OCI-LY1 (cell line): ENCODE measurements around the gene TMEM256.

ENCODE experiments used
- H2AFZ ChIP-seq: fragments of 200-600 bp; sonication (generic), shearing (Covaris generic); 2 replicates; pipeline ENCODE4 v1.6.0; 2014; ENCODE audit warnings: antibody characterized with exemption, mild to moderate bottlenecking, low read length
- H3F3A ChIP-seq: fragments of 200-600 bp; sonication (generic), shearing (Covaris generic); 2 replicates; pipeline ENCODE4 v1.6.0; 2014; ENCODE audit warnings: mild to moderate bottlenecking, antibody characterized with exemption, low read length, moderate library complexity; ENCODE audit not compliant: insufficient read depth
- H3K27ac ChIP-seq: fragments of 200-600 bp; sonication (generic); 2 replicates; pipeline ENCODE4 v1.5.1; 2014; ENCODE audit warnings: low read length, mixed run types, mild to moderate bottlenecking, low read depth; ENCODE audit not compliant: poor library complexity, severe bottlenecking
- H3K27me3 ChIP-seq: fragments of 200-600 bp; sonication (generic); 2 replicates; pipeline ENCODE4 v1.6.0; 2014; ENCODE audit warnings: antibody characterized with exemption, mild to moderate bottlenecking, low read length, moderate library complexity; ENCODE audit not compliant: insufficient read depth
- H3K36me3 ChIP-seq: fragments of 200-600 bp; sonication (generic); 2 replicates; pipeline ENCODE4 v1.6.1; 2014; ENCODE audit warnings: mild to moderate bottlenecking, antibody characterized with exemption, low read length, moderate library complexity, mixed read lengths; ENCODE audit not compliant: insufficient read depth
- H3K4me1 ChIP-seq: fragments of 200-600 bp; sonication (generic); 2 replicates; pipeline ENCODE4 v1.5.1; 2014; ENCODE audit warnings: mild to moderate bottlenecking, low read length, moderate library complexity; ENCODE audit not compliant: insufficient read depth, severe bottlenecking
- H3K4me2 ChIP-seq: fragments of 200-600 bp; sonication (generic), shearing (Covaris generic); 2 replicates; pipeline ENCODE4 v1.6.1; 2014; ENCODE audit warnings: low read length
- H3K4me3 ChIP-seq: fragments of 200-600 bp; sonication (generic); 2 replicates; pipeline ENCODE4 v1.5.1; 2014; ENCODE audit warnings: low read length, low read depth, mild to moderate bottlenecking, mixed read lengths; ENCODE audit not compliant: poor library complexity, severe bottlenecking
- H3K79me2 ChIP-seq: fragments of 200-600 bp; shearing (Covaris generic); 2 replicates; pipeline ENCODE4 v1.6.1; 2016; ENCODE audit warnings: mixed run types, low read length, mixed read lengths; ENCODE audit not compliant: insufficient read depth
- H3K9ac ChIP-seq: fragments of 200-600 bp; sonication (generic), shearing (Covaris generic); 2 replicates; pipeline ENCODE4 v1.6.1; 2014; ENCODE audit warnings: mild to moderate bottlenecking, low read length, mixed read lengths
- H3K9me2 ChIP-seq: fragments of 200-600 bp; sonication (generic), shearing (Covaris generic); 2 replicates; pipeline ENCODE4 v1.6.1; 2014; ENCODE audit warnings: low read depth, mild to moderate bottlenecking, low read length, mixed read lengths
- H3K9me3 ChIP-seq: fragments of 200-600 bp; shearing (Covaris generic); 2 replicates; pipeline ENCODE4 v1.6.1; 2014; ENCODE audit warnings: low read length, mixed read lengths
- H4K20me1 ChIP-seq: fragments of 200-600 bp; sonication (generic), shearing (Covaris generic); 2 replicates; pipeline ENCODE4 v1.6.0; 2016; ENCODE audit warnings: mild to moderate bottlenecking, low read length; ENCODE audit not compliant: insufficient read depth
- CTCF ChIP-seq: fragments of 200-600 bp; sonication (generic), shearing (Covaris generic); IDR thresholded peaks from 2 replicates; pipeline ENCODE4 v1.5.1; 2017; ENCODE audit warnings: mild to moderate bottlenecking, antibody characterized with exemption, low read length, moderate library complexity, mixed read lengths
- EZH2 ChIP-seq: fragments of 200-600 bp; sonication (generic), shearing (Covaris generic); IDR thresholded peaks from 2 replicates; pipeline ENCODE4 v1.8.0; 2017; ENCODE audit warnings: borderline replicate concordance, mixed run types, mild to moderate bottlenecking, antibody characterized with exemption, low read length, moderate library complexity, mixed read lengths

TMEM256 gene

GRCh38 chr17:7441266-7441665, 37.4 kb upstream of the TMEM256 start:
- Histone ChIP-seq H3K4me3 (no peak overlapping the region), H3K79me2 (no peaks in the 10 kb centered on the region), H4K20me1 (no peaks in the 10 kb centered on the region), H2AFZ (no peak overlapping the region), H3K9me3 (no peaks in the 10 kb centered on the region), H3K9me2 (no peaks in the 10 kb centered on the region), H3K9ac (no peak overlapping the region), H3K4me1 (peaks cover 56% of the 10 kb centered on the region), H3K36me3 (peaks cover 3% of the 10 kb centered on the region; the same call in 1 of the 2 replicates), H3F3A (no peaks in the 10 kb centered on the region), H3K4me2 (no peak overlapping the region), H3K27me3 (peaks cover 21% of the 10 kb centered on the region), H3K27ac (no peak overlapping the region)
- TF ChIP-seq CTCF (no peak), EZH2 (no peak)

- H3K27ac ChIP-seq: no peak overlapping the region
- H3K4me2 ChIP-seq: peak overlapping the region; percentile 76; the same call in 1 of the 2 replicates
- no peaks in the 10 kb centered on the region for H3K9me3 ChIP-seq
- no peaks in the 10 kb centered on the region for H3F3A ChIP-seq
- TF ChIP-seq EZH2: no peak
- TF ChIP-seq CTCF: no peak
- peaks cover 17% of the 10 kb centered on the region for H3K27me3 ChIP-seq
- H3K79me2 ChIP-seq: no peaks in the 10 kb centered on the region
- peak overlapping the region; percentile 57 for H3K4me3 ChIP-seq
- H2AFZ ChIP-seq: no peak overlapping the region
- H3K36me3 ChIP-seq: peaks cover 3% of the 10 kb centered on the region; the same call in 1 of the 2 replicates
- H3K4me1 ChIP-seq: peaks cover 57% of the 10 kb centered on the region
- no peaks in the 10 kb centered on the region for H3K9me2 ChIP-seq
- peak overlapping the region; percentile 50; the same call in 1 of the 2 replicates for H3K9ac ChIP-seq
- H4K20me1 ChIP-seq: no peaks in the 10 kb centered on the region
Measured at GRCh38 chr17:7440834-7441195, 36.9 kb upstream of the TMEM256 start.

GRCh38 chr17:7440113-7440833, 36.4 kb upstream of the TMEM256 start:
- Histone ChIP-seq H2AFZ (no peak overlapping the region), H3K4me3 (peak overlapping the region; percentile 57), H4K20me1 (no peaks in the 10 kb centered on the region), H3K9me3 (no peaks in the 10 kb centered on the region), H3K4me1 (peaks cover 52% of the 10 kb centered on the region), H3K9ac (peak overlapping the region; percentile 50; the same call in 1 of the 2 replicates), H3K9me2 (no peaks in the 10 kb centered on the region), H3F3A (no peaks in the 10 kb centered on the region), H3K36me3 (peaks cover 3% of the 10 kb centered on the region; the same call in 1 of the 2 replicates), H3K27me3 (peaks cover 17% of the 10 kb centered on the region), H3K4me2 (peak overlapping the region; percentile 76), H3K79me2 (no peaks in the 10 kb centered on the region), H3K27ac (no peak overlapping the region)
- TF ChIP-seq EZH2 (no peak), CTCF (no peak)
